ENCODE results near the gene PTPRN2.
"Not testable (repeated sequence)": the region's sequence is repeated elsewhere in the genome, so short reads cannot be mapped to it uniquely, and the experiment has no call there.

Gene PTPRN2

GRCh38 chr7:158468181-158468580 lies 119.4 kb downstream of the PTPRN2 start:
- DNase-seq (ENCODE audit: low read depth) = no peak

GRCh38 chr7:158467562-158467961 lies 120.1 kb downstream of the PTPRN2 start:
- DNase-seq (ENCODE audit: low read depth) = no peak

- no peak for DNase-seq (ENCODE audit: low read depth)
Observed at GRCh38 chr7:158463317-158463716, 124.3 kb downstream of the PTPRN2 start.

GRCh38 chr7:158461824-158462223 lies 125.8 kb downstream of the PTPRN2 start:
- no peak for DNase-seq (ENCODE audit: low read depth)

- DNase-seq (ENCODE audit: low read depth) = no peak
Observed at GRCh38 chr7:158460665-158461064, 127.0 kb downstream of the PTPRN2 start.

- no peak for DNase-seq (ENCODE audit: low read depth)
Observed at GRCh38 chr7:158458716-158459282, 128.8 kb downstream of the PTPRN2 start.

- DNase-seq (ENCODE audit: low read depth) = no peak
Observed at GRCh38 chr7:158458096-158458495, 129.5 kb downstream of the PTPRN2 start.

- DNase-seq (ENCODE audit: low read depth) = not testable (repeated sequence)
Observed at GRCh38 chr7:158457586-158457985, 130.0 kb downstream of the PTPRN2 start.

GRCh38 chr7:158454631-158455030 lies 133.0 kb downstream of the PTPRN2 start:
- DNase-seq (ENCODE audit: low read depth) = no peak

GRCh38 chr7:158453663-158454062 lies 134.0 kb downstream of the PTPRN2 start:
- DNase-seq (ENCODE audit: low read depth) = no peak

GRCh38 chr7:158452331-158452730 lies 135.3 kb downstream of the PTPRN2 start:
- DNase-seq (ENCODE audit: low read depth) = no peak

GRCh38 chr7:158450476-158451124 lies 137.0 kb downstream of the PTPRN2 start:
- no peak for DNase-seq (ENCODE audit: low read depth)

GRCh38 chr7:158449942-158450341 lies 137.7 kb downstream of the PTPRN2 start:
- DNase-seq (ENCODE audit: low read depth) = no peak

- DNase-seq (ENCODE audit: low read depth) = no peak
Observed at GRCh38 chr7:158449266-158449665, 138.4 kb downstream of the PTPRN2 start.

GRCh38 chr7:158448430-158449100 lies 139.1 kb downstream of the PTPRN2 start:
- DNase-seq (ENCODE audit: low read depth) = no peak

GRCh38 chr7:158447506-158448171 lies 140.0 kb downstream of the PTPRN2 start:
- no peak for DNase-seq (ENCODE audit: low read depth)

- DNase-seq (ENCODE audit: low read depth) = no peak
Observed at GRCh38 chr7:158447151-158447505, 140.5 kb downstream of the PTPRN2 start.

- no peak for DNase-seq (ENCODE audit: low read depth)
Observed at GRCh38 chr7:158446706-158447105, 140.9 kb downstream of the PTPRN2 start.

GRCh38 chr7:158446281-158446680 lies 141.3 kb downstream of the PTPRN2 start:
- DNase-seq (ENCODE audit: low read depth) = no peak

- DNase-seq (ENCODE audit: low read depth) = no peak
Observed at GRCh38 chr7:158445421-158446175, 142.0 kb downstream of the PTPRN2 start.

- no peak for DNase-seq (ENCODE audit: low read depth)
Observed at GRCh38 chr7:158444501-158445420, 142.9 kb downstream of the PTPRN2 start.
